IMR-90 (cell line): Measurements from ENCODE around the gene GPR15. TPM values are rescaled to one million over a fixed set of nuclear protein-coding genes. Genes with fewer than 3 reads are reported as not detected.

Source experiments
- ATAC-seq: fragments of 200-7000 bp; cut with Tn5 transposase; 2 replicates; pipeline ENCODE4 v1.9.1; 2020; ENCODE audit warnings: low read depth, mild to moderate bottlenecking, moderate library complexity
- BruUV-seq: library from RNA; stranded (reverse); fragments of 400-500 nt; replicated peaks from 2 replicates; lab custom pipeline; 2021; lab: Mats Ljungman, UMichigan
- CTCF ChIA-PET: fragments of 300-600 bp; formaldehyde crosslinking; extraction: SDS; loops from one replicate; lab custom pipeline; 2021; ENCODE audit warnings: antibody characterized with exemption; lab: Yijun Ruan, JAX
- POLR2A ChIA-PET: fragments of 300-600 bp; sonication (Branson Sonifier 250); formaldehyde crosslinking; loops from one replicate; lab custom pipeline; 2022; ENCODE audit warnings: antibody characterized with exemption; ENCODE audit not compliant: unreplicated experiment; lab: Charles Lee
- DNase-seq: peaks from one replicate; pipeline ENCODE4 v3.0.0; 2013
- H2AFZ ChIP-seq: replicated peaks from 2 replicates; pipeline ENCODE3; 2013; ENCODE audit warnings: low read length, mild to moderate bottlenecking; ENCODE audit not compliant: poor library complexity
- H2AK5ac ChIP-seq: 2 replicates; pipeline ENCODE4 v1.6.1; 2013; ENCODE audit warnings: low read depth, low read length, inconsistent platforms
- H2AK9ac ChIP-seq: replicated peaks from 2 replicates; pipeline ENCODE3; 2013; ENCODE audit warnings: mild to moderate bottlenecking, low read depth, low read length, moderate library complexity; ENCODE audit not compliant: poor library complexity
- H2BK120ac ChIP-seq: 2 replicates; pipeline ENCODE4 v1.6.1; 2013; ENCODE audit warnings: low read depth, low read length, inconsistent platforms
- H2BK15ac ChIP-seq: 3 replicates; pipeline ENCODE4 v1.6.1; 2013; ENCODE audit warnings: low read depth, low read length, inconsistent platforms
- H2BK20ac ChIP-seq: 2 replicates; pipeline ENCODE4 v1.6.1; 2013; ENCODE audit warnings: low read depth, mild to moderate bottlenecking, inconsistent platforms, low read length, moderate library complexity
- H2BK5ac ChIP-seq: 2 replicates; pipeline ENCODE4 v1.6.1; 2013; ENCODE audit warnings: mild to moderate bottlenecking, low read depth, low read length, inconsistent platforms; ENCODE audit not compliant: poor library complexity, severe bottlenecking
- H3K14ac ChIP-seq: replicated peaks from 2 replicates; pipeline ENCODE4 v1.6.1; 2013; ENCODE audit warnings: low read depth, low read length, inconsistent platforms
- H3K18ac ChIP-seq: 2 replicates; pipeline ENCODE4 v1.6.1; 2013; ENCODE audit warnings: low read depth, low read length, control low read depth
- H3K23ac ChIP-seq: 2 replicates; pipeline ENCODE4 v1.6.1; 2013; ENCODE audit warnings: low read depth, low read length, inconsistent platforms
- H3K27ac ChIP-seq: 2 replicates; pipeline ENCODE4 v1.5.1; 2013; ENCODE audit warnings: mild to moderate bottlenecking, control low read depth, low read length; ENCODE audit not compliant: insufficient read depth
- H3K27me3 ChIP-seq: 2 replicates; pipeline ENCODE4 v1.6.1; 2013; ENCODE audit warnings: low read length; ENCODE audit not compliant: control insufficient read depth, insufficient read depth
- H3K36me3 ChIP-seq: 2 replicates; pipeline ENCODE4 v1.6.1; 2013; ENCODE audit warnings: low read length, mixed read lengths; ENCODE audit not compliant: control insufficient read depth, insufficient read depth
- H3K4ac ChIP-seq: 2 replicates; pipeline ENCODE4 v1.6.1; 2013; ENCODE audit warnings: low read depth, low read length, inconsistent platforms
- H3K4me1 ChIP-seq: 2 replicates; pipeline ENCODE4 v1.6.1; 2013; ENCODE audit warnings: low read length, mixed read lengths; ENCODE audit not compliant: control insufficient read depth, insufficient read depth
- H3K4me2 ChIP-seq: 2 replicates; pipeline ENCODE4 v1.6.1; 2013; ENCODE audit warnings: low read depth, mild to moderate bottlenecking, control low read depth, low read length, moderate library complexity
- H3K4me3 ChIP-seq: 2 replicates; pipeline ENCODE4 v1.5.1; 2013; ENCODE audit warnings: low read depth, mild to moderate bottlenecking, control low read depth, low read length, moderate library complexity; ENCODE audit not compliant: insufficient read depth
- H3K56ac ChIP-seq: 2 replicates; pipeline ENCODE4 v1.6.1; 2013; ENCODE audit warnings: low read length, inconsistent platforms; ENCODE audit not compliant: insufficient read depth; ENCODE audit errors: extremely low read depth
- H3K79me1 ChIP-seq, 2 experiments: 2 replicates each; pipeline ENCODE4 v1.6.1; 2013; ENCODE audit warnings: low read length in 2 of 2, inconsistent platforms in 1 of 2, low read depth in 1 of 2
- H3K9ac ChIP-seq: 2 replicates; pipeline ENCODE4 v1.6.1; 2013; ENCODE audit warnings: low read depth, low read length, control low read depth
- H3K9me1 ChIP-seq: 2 replicates; pipeline ENCODE4 v1.6.1; 2013; ENCODE audit warnings: low read length, inconsistent platforms; ENCODE audit not compliant: insufficient read depth
- H3K9me3 ChIP-seq: 2 replicates; pipeline ENCODE4 v1.6.1; 2013; ENCODE audit warnings: low read length; ENCODE audit not compliant: control insufficient read depth, insufficient read depth
- H4K20me1 ChIP-seq: 2 replicates; pipeline ENCODE4 v1.6.1; 2013; ENCODE audit warnings: low read length, inconsistent platforms; ENCODE audit not compliant: insufficient read depth
- H4K5ac ChIP-seq: 2 replicates; pipeline ENCODE4 v1.6.1; 2013; ENCODE audit warnings: mild to moderate bottlenecking, low read depth, low read length, control low read depth
- H4K8ac ChIP-seq, 2 experiments: 2 replicates each; pipeline ENCODE4 v1.6.1; 2013; ENCODE audit warnings: low read depth in 2 of 2, low read length in 2 of 2, control low read depth in 1 of 2, inconsistent platforms in 1 of 2
- H4K91ac ChIP-seq: 2 replicates; pipeline ENCODE4 v1.6.1; 2013; ENCODE audit warnings: low read depth, low read length, inconsistent platforms; ENCODE audit not compliant: insufficient read depth
- BHLHE40 ChIP-seq: fragments of 150-350 bp; IDR thresholded peaks from 2 replicates; pipeline ENCODE4 v1.6.1; 2016; ENCODE audit warnings: mild to moderate bottlenecking, low read depth, low read length
- CEBPB ChIP-seq: IDR thresholded peaks from 2 replicates; pipeline ENCODE4 v1.6.1; 2012; ENCODE audit warnings: low read depth, low read length, improper control_type of control experiment
- CHD1 ChIP-seq: IDR thresholded peaks from 2 replicates; pipeline ENCODE4 v1.6.1; 2012; ENCODE audit warnings: low read depth, low read length, improper control_type of control experiment
- FOS ChIP-seq: fragments of 150-350 bp; IDR thresholded peaks from 2 replicates; pipeline ENCODE4 v1.6.1; 2016; ENCODE audit warnings: low read depth, low read length
- MAFK ChIP-seq: IDR thresholded peaks from 2 replicates; pipeline ENCODE4 v1.6.1; 2012; ENCODE audit warnings: low read depth, low read length, improper control_type of control experiment
- MAZ ChIP-seq: IDR thresholded peaks from 2 replicates; pipeline ENCODE4 v1.6.1; 2012; ENCODE audit warnings: low read depth, mild to moderate bottlenecking, low read length, improper control_type of control experiment, moderate library complexity, borderline replicate concordance
- MXI1 ChIP-seq: IDR thresholded peaks from 2 replicates; pipeline ENCODE4 v1.6.1; 2012; ENCODE audit warnings: low read depth, mild to moderate bottlenecking, low read length, moderate library complexity, borderline replicate concordance
- NFE2L2 ChIP-seq: fragments of 150-350 bp; IDR thresholded peaks from 2 replicates; pipeline ENCODE4 v1.6.1; 2016; ENCODE audit warnings: low read depth, mild to moderate bottlenecking, low read length
- POLR2A ChIP-seq: IDR thresholded peaks from 2 replicates; pipeline ENCODE4 v1.6.1; 2012; ENCODE audit warnings: mild to moderate bottlenecking, low read depth, low read length
- RAD21 ChIP-seq: IDR thresholded peaks from 2 replicates; pipeline ENCODE4 v1.6.1; 2012; ENCODE audit warnings: low read length, improper control_type of control experiment
- RCOR1 ChIP-seq: IDR thresholded peaks from 2 replicates; pipeline ENCODE4 v1.6.1; 2012; ENCODE audit warnings: mild to moderate bottlenecking, low read length, improper control_type of control experiment; ENCODE audit not compliant: insufficient replicate concordance
- RFX5 ChIP-seq: IDR thresholded peaks from 2 replicates; pipeline ENCODE4 v1.8.0; 2012; ENCODE audit warnings: low read depth, mild to moderate bottlenecking, low read length, moderate library complexity
- SMC3 ChIP-seq: fragments of 150-350 bp; IDR thresholded peaks from 2 replicates; pipeline ENCODE4 v1.6.1; 2016; ENCODE audit warnings: low read depth, mild to moderate bottlenecking, antibody characterized with exemption, low read length, moderate library complexity
- WGBS, 2 experiments: methylation state at CpG; one replicate each; pipeline versions ENCODE4 v1.1.5 to v1.1.7; 2013; ENCODE audit warnings: missing lambda C conversion rate in 2 of 2; ENCODE audit not compliant: insufficient read length in 1 of 2; ENCODE audit errors: extremely low coverage in 2 of 2; 5-methylcytosine and 5-hydroxymethylcytosine counted together
- dilution Hi-C: fragments of 300-500 bp; cut with HindIII; formaldehyde crosslinking; loops from one replicate; pipeline ENCODE4 v1.14.3; 2018; ENCODE audit warnings: low sequenced_read_pairs; ENCODE audit not compliant: unreplicated experiment
- in situ Hi-C: fragments of 300-500 bp; cut with MboI; formaldehyde crosslinking; loops from 3 replicates; pipeline ENCODE4 v1.14.3; 2019; ENCODE audit warnings: low sequenced_read_pairs, inconsistent platforms, mixed read lengths
- intact Hi-C: fragments of 100-400 bp; cut with micrococcal nuclease; formaldehyde crosslinking; loops from 2 replicates; pipeline ENCODE4 v1.10.0; 2022
- polyA plus RNA-seq, 3 experiments: library from polyadenylated mRNA; depleted of rRNA; stranded (reverse); fragments of >200 nt; gene quantifications; 2 replicates each; pipeline ENCODE4 v1.2.3, GENCODE V29; 2012; ENCODE audit warnings: low replicate concordance in 1 of 3
- total RNA-seq: library from RNA; depleted of rRNA; stranded (reverse); fragments of >200 nt; gene quantifications from 2 replicates; pipeline ENCODE4 v1.2.3, GENCODE V29; 2012
- TF ChIP-seq, protein P1 (sequence below): fragments of 150-350 bp; IDR thresholded peaks from 2 replicates; pipeline ENCODE4 v1.6.1; 2016; ENCODE audit warnings: low read depth, mild to moderate bottlenecking, low read length, moderate library complexity, borderline replicate concordance
- TF ChIP-seq, protein P2 (sequence below): fragments of 150-350 bp; IDR thresholded peaks from 2 replicates; pipeline ENCODE4 v1.6.1; 2017; ENCODE audit warnings: mild to moderate bottlenecking, antibody characterized with exemption, low read length, low read depth

Gene GPR15
- total and polyA plus RNA-seq, 2 of the 4 experiments (the other 2 are of a cell fraction) = not detected

DNA sequence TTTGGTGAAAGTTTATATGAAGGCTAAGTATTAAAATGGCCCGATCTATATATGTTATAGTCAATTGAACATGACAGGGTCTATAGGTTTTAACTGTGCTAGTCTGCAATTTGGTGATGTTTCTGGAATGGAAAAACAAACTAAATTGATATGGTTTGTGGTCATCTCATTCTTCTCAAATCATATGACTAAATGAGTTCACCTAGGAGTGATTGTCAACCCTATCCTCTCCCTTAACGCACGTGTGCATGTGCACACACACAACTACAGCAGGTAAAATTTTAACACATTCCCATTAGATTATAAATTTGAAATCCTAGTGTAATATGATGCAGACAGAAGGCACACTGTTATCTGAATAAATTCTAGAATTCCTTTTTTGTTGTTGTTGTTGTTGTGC is 18.0 kb upstream of the GPR15 start:
- no peak overlapping the region for H3K23ac ChIP-seq
- no peaks in the 10 kb centered on the region for H3K9me3 ChIP-seq
- H3K14ac ChIP-seq = no peak overlapping the region
- no peak overlapping the region for H3K4me3 ChIP-seq
- no peak overlapping the region for H3K56ac ChIP-seq
- H3K79me1 ChIP-seq = peaks cover 0 to 2% of the 10 kb centered on the region in 2 experiments; a peak in 2 of 4 replicates
- in situ Hi-C loops (no loop called here), dilution Hi-C loops (no loop called here), intact Hi-C loops (no loop called here)
- H3K4ac ChIP-seq = no peak overlapping the region
- H4K20me1 ChIP-seq = no peaks in the 10 kb centered on the region
- H2BK5ac ChIP-seq = no peak overlapping the region
- H2BK20ac ChIP-seq = no peak overlapping the region
- no peak overlapping the region for H3K4me2 ChIP-seq
- CTCF ChIA-PET = no interaction called here
- H2AK5ac ChIP-seq = no peak overlapping the region
- H3K27ac ChIP-seq = no peak overlapping the region
- no CpG with 5 or more reads among the region's 3 CpGs for WGBS, 2 experiments
- no peak overlapping the region for H2AK9ac ChIP-seq
- no peak overlapping the region for H2BK120ac ChIP-seq
- no peak overlapping the region for H2AFZ ChIP-seq
- H2BK15ac ChIP-seq = no peak overlapping the region
- no peak overlapping the region for H3K18ac ChIP-seq
- H3K9ac ChIP-seq = no peak overlapping the region
- no peak overlapping the region for H4K8ac ChIP-seq
- H4K91ac ChIP-seq = no peak overlapping the region
- no TSS peak for BruUV-seq
- TF ChIP-seq, protein P1, sequence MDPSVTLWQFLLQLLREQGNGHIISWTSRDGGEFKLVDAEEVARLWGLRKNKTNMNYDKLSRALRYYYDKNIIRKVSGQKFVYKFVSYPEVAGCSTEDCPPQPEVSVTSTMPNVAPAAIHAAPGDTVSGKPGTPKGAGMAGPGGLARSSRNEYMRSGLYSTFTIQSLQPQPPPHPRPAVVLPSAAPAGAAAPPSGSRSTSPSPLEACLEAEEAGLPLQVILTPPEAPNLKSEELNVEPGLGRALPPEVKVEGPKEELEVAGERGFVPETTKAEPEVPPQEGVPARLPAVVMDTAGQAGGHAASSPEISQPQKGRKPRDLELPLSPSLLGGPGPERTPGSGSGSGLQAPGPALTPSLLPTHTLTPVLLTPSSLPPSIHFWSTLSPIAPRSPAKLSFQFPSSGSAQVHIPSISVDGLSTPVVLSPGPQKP = no peak
- TF ChIP-seq MAFK (no peak), CEBPB (no peak), POLR2A (no peak), NFE2L2 (no peak), RAD21 (no peak), MAZ (no peak), SMC3 (no peak), MXI1 (no peak), CHD1 (no peak), RFX5 (no peak), BHLHE40 (no peak), RCOR1 (no peak), FOS (no peak)
- TF ChIP-seq, protein P2, sequence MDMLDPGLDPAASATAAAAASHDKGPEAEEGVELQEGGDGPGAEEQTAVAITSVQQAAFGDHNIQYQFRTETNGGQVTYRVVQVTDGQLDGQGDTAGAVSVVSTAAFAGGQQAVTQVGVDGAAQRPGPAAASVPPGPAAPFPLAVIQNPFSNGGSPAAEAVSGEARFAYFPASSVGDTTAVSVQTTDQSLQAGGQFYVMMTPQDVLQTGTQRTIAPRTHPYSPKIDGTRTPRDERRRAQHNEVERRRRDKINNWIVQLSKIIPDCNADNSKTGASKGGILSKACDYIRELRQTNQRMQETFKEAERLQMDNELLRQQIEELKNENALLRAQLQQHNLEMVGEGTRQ = no peak
- H4K5ac ChIP-seq = no peak overlapping the region
- no peaks in the 10 kb centered on the region for H3K27me3 ChIP-seq
- POLR2A ChIA-PET = no interaction called here
- DNase-seq (no peak), ATAC-seq (no peak)
- H3K9me1 ChIP-seq = no peaks in the 10 kb centered on the region
- H3K36me3 ChIP-seq = peaks cover 8% of the 10 kb centered on the region
- no peaks in the 10 kb centered on the region for H3K4me1 ChIP-seq
